Stimulated activated CD4-positive, alpha-beta T cell treated with anti-CD3 and anti-CD28 coated beads, Interleukin-12 subunit alpha, Interleukin-12 subunit beta, amount 100 ng/mL, for 4 hours (primary cell): ENCODE measurements around the gene FIG4.
"Not testable (repeated sequence)": the region's sequence is repeated elsewhere in the genome, so short reads cannot be mapped to it uniquely, and the experiment has no call there.

ENCODE experiments used
- DNase-seq: peaks from one replicate; pipeline ENCODE4 v3.0.0-alpha.2; 2020

FIG4 gene

DNA sequence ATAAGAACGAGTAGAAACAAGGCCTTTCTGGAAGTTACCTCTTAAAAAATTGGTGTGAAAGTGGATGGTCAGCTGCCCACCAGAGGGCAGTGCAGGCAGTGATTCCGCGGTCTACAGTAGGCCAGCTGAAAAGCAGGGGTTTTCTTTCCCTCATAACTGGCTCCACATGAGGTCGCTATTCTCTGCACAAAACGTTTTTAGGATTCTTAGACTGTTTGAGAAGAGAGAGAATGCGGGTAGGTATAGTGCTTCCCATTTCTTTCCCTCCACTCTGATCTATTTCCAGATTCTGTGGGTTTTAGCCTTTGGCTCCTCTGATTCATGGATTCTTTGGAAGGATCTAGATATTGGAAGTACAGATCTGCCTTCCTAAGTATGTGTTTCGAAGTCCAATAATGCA, 14.2 kb downstream of the FIG4 start:
- peak; percentile 63 for DNase-seq

DNA sequence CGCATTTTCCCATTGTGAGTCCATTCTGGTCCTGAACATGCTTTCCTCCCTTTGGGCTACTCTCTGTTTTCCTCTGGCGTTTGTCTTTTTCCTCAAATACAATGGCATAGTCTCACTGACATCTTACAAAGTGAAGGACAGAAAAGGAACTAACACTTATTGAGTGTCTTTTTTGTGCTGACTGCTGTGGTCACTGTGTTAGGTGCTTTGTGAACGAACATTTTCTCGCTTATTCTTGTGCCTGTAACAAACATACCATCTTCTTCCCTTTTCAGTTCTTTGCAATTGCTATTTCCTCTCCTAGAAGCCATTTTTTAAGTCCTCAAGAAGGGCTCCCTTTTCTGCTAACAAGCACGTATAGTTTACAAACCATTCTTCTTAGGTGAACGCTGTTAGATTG, 15.4 kb downstream of the FIG4 start:
- DNase-seq = no peak

DNA sequence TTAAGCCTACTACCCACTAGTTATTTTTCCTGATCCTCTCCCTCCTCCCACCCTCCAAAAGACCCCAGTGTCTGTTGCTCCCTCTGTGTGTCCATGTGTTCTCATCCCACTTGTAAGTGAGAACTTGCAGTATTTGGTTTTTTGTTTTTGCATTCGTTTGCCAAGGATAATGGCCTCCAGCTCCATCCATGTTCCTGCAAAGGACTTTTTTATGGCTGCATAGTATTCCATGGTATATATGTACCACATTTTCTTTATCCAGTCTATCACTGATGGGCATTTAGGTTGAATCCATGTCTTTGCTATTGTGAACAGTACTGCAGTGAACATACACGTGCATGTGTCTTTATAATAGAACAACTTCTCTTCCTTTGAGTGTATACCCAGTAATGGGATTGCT, 17.0 kb downstream of the FIG4 start:
- DNase-seq = not testable (repeated sequence)

DNA sequence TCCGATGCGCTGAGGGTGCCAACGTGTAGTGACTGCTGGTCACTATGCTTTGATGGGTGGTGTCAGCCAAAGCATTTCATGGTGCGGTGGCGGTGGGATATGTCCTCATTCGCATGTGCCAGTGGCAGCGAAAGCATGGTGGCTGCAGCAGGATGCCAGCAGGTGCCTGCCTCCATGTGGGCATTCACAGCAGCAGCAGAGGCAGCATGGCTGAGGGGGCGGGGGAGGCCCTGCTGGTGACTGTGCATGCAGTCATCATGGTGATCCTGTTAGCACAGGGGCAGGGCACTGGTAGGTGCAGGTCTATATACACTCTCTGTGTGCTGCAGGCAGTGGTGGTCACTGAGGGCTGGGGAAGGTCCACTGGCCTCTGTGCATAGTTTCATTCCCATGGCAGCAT, 22.0 kb downstream of the FIG4 start:
- no peak for DNase-seq

DNA sequence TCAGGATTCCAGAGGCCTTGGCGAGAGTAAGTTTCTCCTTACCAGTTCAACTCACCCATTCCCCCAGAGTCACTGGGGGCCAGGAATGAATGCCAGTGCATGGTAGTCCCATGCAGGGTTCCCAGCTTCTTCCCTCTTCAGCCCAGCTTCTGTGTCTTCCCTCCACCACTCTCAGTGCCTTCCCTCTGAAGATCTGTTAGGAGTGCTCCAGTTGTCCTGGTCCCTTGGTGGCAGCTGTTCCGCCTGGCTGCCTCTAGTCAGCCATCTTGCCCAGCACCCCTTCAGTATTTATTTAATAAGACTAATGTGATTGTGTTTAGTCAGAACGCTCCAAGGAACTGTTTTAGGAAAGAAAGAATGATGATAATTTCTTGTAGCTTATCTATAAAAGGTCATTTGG, 23.1 kb downstream of the FIG4 start:
- DNase-seq = no peak

DNA sequence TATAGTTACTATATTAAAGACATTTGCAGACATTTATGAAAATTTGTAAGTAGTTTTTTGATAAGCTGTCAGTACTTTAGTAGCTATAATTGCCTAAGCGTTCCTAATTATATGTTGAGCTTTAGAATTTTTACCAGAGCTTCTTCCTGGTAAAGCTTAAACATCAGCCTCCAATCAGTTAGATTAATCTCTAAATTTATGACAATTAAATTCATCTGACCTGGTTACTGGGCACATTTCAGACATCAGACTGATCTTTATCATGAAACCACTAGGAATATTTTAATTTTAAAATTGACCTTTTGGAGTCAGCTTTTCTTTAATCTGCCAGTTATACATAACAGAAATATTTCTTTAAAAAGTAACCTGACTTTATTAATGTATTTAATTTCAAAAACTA, 23.5 kb downstream of the FIG4 start:
- no peak for DNase-seq

DNA sequence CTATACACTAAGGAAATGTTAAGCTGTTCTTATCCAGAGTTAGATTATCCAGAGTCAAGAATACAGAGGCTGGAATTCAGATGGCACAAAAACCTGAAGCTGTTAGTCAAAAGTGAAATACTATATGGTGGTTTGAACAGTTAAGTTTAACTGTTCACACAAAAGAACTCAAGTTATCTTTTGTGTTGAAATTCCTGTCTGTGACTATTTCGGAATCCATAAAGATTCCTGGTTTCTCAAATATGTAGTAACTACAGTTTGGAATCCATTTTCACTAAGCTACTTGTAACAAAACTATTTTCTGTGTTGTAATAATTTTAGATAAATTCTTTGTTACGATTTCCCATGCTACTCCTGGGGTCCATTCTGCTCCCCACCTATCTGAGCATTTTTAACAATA, 24.5 kb downstream of the FIG4 start:
- DNase-seq = no peak

DNA sequence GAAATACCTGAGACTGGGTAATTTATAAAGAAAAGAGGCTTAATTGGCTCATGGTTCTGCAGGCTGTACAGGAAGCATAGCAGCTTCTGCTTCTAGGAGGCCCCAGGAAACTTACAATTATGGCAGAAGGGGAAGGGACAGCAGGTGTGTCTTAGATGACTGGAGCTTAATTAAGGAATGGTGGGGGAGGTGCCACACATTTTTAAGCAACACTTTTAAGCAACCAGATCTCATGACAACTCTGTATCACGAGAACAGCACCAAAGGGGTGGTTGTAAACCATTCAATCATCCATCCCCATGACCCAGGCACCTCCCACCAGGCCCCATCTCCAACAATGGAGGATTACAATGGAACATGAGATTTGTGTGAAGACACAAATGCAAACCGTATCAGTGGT, 26.9 kb downstream of the FIG4 start:
- no peak for DNase-seq

DNA sequence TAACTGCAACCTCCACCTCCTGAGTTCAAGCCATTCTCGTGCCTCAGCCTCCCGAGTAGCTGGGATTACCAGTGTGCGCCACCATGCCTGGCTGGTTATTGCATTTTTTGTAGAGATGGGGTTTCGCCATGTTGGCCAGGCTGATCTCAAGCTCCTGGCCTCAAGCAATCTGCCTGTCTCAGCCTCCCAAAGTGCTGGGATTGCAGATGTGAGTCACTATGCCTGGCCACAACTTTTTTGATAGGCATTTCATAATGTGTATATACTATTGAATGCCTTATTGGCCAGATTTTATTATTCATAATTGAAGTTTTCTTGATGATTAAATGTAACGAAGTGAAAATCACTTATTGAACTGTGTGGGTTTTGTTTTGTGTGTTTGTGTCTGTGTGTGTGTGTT, 27.9 kb downstream of the FIG4 start:
- DNase-seq = no peak

DNA sequence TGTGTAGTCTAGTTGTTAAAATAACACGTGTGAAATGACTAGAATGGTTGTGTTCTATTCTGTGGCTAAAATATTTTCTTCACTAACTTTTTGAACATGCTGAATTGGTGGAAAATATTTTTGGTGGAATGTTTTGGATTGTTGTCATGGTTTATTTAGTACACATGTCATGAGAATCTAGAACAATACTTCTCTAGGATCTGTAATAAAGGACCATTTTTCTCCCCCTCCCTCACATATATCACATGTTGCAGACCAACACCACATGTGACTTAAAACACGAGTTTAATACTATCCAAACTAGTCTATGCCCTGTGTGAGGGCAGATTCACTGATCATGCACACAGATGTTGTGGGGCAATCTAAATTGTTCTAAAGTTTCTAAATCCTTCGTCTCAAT, 29.2 kb downstream of the FIG4 start:
- no peak for DNase-seq

DNA sequence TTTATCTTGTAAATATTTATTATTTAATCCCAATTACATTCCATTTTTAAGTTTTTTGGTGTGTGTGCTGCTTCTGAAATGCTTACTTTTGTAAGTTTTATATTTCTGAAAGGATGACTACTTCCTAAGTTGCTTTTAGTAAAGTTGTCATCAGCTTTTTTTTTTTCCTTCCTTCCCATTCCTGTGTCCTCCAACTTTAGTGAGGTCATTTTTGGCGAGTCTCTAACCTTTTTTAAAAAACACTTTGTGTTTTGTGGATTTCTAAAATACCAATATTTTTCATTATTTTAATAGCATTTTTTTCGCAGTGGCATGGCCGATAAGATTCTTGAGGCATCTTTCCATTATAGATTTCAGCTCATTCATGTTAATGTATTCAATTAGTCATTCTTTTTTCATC, 30.9 kb downstream of the FIG4 start:
- DNase-seq = no peak

DNA sequence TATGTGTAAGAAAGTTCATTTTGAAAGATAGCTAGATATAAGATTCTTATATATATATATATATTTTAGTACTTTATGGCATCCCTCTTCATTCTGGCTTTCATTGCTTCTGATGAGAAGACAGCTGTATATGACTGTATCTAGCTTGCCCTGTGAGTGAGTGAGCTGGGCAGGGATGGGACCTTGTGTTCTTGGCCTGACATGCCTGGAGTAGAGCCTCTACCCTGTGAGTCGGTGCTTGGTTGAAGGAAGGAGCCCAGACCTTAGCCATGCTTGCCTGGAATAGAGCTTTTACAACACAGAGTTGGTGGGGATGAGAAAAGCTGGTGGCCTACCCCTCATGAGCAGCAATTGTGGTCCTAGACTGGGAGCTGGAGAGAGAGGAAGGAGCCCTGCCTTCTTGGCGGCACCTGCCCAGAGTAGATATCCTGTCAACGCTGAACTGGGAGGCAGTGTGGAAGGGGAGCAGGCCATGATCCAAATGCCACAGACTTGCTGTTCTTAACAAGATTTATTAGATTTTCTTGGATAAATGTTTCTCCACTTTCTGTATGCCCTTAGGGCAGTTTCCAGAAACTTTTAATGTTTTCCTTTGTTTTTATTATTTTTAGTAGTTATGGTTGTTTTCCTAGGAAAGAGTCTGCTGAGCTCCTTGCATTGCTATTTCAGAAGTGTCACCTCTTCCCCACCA, 31.6 kb downstream of the FIG4 start:
- DNase-seq = no peak

DNA sequence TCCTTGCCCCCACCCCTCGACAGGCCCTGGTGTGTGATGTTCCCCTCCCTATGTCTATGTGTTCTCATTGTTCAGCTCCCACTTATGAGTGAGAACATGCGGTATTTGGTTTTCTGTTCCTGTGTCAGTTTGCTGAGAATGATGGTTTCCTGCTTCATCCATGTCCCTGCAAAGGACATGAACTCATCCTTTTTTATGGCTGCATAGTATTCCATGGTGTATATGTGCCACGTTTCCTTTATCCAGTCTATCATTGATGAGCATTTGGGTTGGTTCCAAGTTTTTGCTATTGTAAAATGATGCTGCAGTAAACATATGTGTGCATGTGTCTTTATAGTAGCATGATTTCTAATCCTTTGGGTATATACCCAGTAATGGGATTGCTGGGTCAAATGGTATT, 34.2 kb downstream of the FIG4 start:
- DNase-seq = not testable (repeated sequence)

DNA sequence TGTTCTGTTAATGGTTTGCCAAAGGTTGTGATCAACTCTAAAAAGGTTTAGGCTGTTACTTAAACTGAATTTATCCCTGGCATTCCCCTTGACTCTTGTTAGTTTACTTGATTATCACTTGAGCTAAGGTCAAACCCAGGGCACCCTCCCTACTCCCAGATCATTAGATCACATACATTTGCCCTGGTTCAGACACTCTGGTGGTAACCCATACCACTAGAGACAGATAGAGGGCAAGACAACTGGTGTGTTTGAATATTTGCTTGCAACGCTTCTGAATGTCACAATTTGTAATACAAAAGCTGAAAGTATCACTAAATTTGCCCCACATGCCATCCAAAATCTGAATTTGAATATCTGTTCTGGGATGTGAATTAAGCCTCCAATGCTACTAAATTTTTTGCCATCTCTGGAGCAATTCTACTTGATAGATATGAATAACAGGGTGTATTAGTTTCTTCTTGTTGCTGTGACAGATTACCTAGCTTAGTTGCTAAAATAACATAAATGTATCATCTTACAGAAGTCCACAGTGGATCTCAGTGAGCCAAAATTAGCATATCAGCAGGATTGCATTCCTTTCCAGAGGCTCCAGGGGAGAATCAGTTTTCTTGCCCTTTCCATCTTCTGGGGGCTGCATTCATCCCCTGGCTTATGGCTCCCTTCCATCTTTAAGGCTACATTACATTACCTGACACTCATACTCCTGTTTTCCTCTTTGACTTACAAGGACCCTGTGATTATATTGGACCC, 45.4 kb downstream of the FIG4 start:
- DNase-seq = no peak

DNA sequence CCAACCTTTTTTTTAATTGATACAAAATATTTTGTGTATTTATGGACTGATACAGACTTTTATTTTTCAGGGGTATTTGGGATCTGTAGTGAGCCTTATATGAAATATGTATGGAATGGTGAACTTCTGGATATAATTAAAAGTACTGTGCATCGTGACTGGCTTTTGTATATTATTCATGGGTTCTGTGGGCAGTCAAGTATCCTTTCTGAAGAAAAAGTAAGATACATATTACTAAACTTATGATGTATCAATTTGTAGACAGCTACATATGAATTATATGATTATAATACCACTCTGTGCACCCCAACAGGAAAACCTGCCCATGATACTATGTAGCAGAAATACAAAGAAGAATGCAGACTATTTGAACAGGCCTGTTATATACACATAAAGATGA, 47.2 kb downstream of the FIG4 start:
- DNase-seq = no peak

DNA sequence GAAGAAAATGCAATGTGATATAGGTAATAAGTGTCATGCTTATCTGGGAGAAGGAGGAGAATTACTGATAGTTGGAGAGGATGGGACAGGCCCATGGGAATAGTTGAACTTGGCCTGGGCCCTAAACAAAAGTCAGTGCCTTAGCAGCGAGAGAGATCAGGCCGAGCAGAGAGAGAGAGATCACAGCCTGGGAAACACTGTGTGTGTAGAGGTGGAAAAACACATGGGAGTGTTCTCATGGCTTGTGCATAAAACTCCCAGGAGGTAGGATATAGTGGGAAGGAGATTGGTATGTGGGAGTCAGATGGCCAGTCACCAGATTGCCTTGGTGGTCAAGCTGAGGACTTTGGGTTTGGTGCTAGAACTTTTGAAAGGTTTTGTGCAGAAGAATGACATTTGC, 47.6 kb downstream of the FIG4 start:
- DNase-seq = no peak

DNA sequence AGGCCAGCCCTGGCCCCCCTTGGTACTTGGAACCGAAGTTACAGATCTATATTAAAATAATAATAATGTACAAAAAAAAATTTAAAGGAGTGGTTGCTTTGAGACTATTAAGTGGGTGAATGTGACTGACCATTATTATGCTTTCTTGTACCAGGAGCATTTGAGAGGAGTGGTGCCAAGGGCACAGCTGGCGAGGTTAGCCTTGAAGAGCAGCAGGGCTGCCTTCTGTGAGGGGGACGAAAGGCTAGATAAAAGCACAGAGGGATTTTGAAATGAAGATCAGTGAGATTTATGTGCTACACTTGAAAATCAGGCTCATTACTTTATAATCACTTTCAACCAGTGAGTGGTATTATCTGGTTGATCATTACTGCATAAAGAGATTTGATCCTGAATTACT, 48.6 kb downstream of the FIG4 start:
- DNase-seq = no peak

DNA sequence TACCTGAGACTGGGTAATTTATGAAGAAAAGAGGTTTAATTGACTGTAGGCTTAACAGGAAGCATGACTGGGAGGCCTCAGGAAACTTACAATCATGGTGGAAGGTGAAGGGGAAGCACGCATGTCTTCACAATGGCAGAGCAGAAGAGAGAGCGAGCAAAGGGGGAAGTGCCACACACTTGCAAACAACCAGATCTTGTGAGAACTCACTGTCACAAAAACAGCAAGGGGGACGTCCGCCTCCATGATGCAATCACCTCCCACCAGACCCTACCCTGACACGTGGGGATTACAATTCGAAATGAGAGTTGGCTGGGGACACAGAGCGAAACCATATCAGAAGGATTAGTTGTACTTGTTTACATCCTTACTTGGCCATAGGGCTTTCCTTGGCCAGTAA, 49.7 kb downstream of the FIG4 start:
- no peak for DNase-seq

DNA sequence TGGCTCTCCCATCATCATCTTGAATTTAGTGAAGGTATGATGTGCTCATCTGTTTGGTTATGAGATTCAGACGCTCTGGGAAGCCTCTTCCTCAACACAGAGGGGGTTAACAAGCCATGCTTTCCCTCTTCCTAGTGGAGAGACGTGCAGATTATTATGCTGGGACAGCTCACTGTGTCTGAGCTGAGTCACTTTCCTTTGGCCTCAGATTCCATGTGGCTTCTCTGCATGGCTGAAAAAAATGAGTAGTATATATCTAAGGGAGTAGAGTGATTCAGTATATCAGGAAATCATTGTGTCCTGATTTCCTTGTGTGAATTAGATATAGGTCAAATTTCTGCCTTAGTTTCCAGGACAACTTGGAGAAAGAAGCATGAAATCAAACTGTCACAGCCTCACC, 52.6 kb downstream of the FIG4 start:
- no peak for DNase-seq

DNA sequence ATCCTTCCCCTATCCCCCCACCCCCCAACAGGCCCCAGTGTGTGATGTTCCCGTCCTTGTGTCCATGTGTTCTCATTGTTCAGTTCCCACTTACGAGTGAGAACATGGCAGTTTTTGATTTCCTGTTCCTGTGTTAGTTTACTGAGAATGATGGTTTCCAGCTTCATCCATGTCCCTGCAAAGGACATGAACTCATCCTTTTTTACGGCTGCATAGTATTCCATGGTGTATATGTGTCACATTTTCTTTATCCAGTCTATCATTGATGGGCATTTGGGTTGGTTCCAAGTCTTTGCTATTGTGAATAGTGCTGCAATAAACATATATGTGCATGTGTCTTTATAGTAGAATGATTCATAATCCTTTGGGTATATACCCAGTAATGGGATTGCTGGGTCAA, 53.7 kb downstream of the FIG4 start:
- not testable (repeated sequence) for DNase-seq

DNA sequence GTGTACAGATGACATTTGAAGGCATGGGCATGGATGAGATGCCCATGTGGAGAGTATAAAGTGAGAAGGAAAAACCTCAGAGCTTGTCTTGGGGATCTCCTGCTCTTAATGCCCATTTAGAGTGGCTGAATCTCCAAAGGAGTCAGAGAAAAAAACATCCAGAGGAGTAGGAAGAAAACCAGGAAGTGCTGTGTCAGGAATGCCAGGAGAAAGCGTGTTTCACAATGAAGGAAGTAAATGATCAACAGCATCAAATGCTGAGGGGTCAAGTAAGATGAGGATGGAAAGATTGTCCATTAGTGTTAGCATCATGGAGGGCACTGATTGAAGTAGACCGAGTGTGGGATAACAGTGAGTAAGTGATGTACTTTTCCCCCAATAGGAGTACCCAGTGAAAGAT, 56.1 kb downstream of the FIG4 start:
- DNase-seq = no peak

DNA sequence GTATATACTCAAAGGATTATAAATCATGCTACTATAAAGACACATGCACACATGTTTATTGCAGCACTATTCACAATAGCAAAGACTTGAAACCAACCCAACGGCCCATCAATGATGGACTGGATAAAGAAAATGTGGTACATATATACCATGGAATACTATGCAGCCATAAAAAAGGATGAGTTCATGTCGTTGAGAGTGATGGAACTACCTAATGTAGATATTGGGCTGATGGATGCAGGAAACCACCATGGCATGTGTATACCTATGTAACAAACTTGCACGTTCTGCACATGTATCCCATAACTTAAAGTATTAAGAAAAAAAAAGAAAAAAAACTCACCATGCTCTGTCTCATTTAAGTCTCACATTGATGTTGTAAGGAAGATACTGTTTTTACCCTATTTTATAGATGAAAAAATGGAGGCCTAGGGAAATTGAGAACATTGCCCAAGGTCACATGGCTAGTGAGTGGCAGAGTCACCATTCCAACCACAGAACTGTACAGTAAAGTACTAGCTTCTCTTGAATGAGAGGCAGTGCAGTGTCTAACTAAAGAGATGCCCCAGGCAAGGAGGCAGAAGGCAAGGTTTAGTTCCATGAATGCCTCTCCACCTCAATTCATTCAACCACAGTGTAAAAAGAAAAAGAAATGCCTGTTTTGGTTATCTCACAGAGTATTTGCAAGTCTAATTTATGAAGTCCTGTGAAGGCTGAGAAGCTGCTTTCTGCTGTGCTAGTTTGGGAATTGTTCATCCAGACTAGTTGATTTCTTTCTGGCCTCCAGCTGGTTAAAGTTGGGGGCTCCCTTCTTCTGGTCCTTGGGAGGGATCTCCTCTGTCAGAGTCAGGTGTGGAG, 68.2 kb downstream of the FIG4 start:
- no peak for DNase-seq

DNA sequence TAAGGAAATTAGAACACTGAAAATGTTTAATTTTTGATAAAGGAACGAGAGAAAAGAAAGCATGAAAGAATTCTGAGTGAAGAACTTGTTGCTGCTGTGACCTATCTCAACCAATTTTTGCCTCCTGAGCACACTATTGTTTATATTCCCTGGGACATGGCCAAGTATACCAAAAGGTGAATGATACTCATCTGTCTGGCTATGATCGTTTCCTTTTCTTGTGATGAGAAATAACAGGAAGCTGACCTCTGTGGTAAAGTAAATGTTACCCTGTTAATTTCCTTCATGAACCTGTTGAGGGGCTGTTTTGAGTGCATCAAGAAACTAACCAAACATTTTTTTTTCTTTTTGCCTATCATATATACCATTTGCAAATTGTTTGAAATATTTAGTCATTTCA, 69.1 kb downstream of the FIG4 start:
- no peak for DNase-seq

DNA sequence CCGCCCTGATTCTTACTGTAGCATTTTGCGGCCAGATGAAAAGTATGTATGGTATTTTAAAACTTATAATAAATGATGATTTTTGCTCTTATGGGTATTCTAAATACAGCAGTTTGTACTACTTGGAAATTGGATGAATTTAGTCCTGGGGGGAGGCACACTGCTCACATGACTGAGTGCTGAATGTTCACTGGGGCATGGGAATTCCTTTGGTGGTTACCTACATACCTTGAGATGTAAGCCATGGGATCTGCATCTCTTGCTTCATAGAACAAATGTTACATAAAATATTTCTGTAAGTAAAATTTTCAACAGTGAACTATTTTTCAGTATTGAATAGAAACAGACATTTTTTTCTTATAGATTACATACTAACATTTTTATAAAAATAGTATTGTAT, 71.1 kb downstream of the FIG4 start:
- no peak for DNase-seq
